ENCODE data around the gene LRCH3. TPM values are rescaled to one million over a fixed set of nuclear protein-coding genes. Genes with fewer than 3 reads are reported as not detected.

LRCH3 gene
- total and polyA plus RNA-seq, 9 of the 15 experiments (the other 6 are each of a cell fraction or from before 2014, with no cell fraction given), result 4.6 to 75.3 (median 30.3) TPM

DNA sequence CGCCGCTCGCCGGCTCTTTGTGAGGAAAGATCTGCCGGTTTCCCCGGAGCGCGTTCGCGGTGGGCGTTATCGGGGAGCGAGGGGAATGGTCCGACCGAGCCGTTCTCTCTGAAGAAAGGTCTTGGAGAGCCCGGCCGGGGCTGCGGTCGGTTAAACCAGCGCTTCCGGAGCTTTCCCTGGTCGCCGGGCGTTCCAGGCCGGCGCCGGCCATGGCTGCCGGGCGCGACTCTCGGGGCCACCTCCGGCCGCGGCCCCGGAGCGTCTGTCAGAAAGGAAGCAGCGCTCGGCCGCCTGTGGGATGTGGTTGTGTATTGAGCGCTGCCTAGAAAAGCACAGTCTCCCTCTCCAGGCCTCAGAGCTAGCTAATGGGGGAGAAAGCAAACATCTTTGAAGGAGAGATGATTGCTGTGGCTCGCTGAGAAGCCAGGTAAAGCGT is 40.6 kb upstream of the LRCH3 start:
- in situ Hi-C loops (cut with MboI), result no loop called here
- intact Hi-C loops (cut with micrococcal nuclease), result no loop called here
- peak; percentile 78 for ATAC-seq
- ChIA-PET POLR2A (interaction anchor here (0.7 to 1.6 kb wide), 4 partner anchors 8 to 207 kb away, joined by 3 to 5 read pairs (median 4); no protein-coding TSS in a partner anchor), CTCF (ENCODE audit: low intra/inter-chr PET ratio) (no interaction called here)
- Histone ChIP-seq H3K79me2 (ENCODE audit: control insufficient read depth, insufficient read depth, low read length) (peaks cover 54% of the 10 kb centered on the region), H3K27me3 (ENCODE audit: control insufficient read depth in 2 of 2, insufficient read depth in 2 of 2, low read length in 2 of 2) (no peaks in the 10 kb centered on the region), H3K4me1 (replicated peaks in 1 of 2; ENCODE audit: control insufficient read depth in 2 of 2, insufficient read depth in 2 of 2, low read length in 2 of 2) (peaks cover 30 to 36% of the 10 kb centered on the region in 2 experiments; a peak in 4 of 5 replicates), H3K4me3 (peak overlapping the region; percentile 76), H3K9ac (ENCODE audit: insufficient read depth in 1 of 2, low read depth in 2 of 2, low read length in 2 of 2) (peak overlapping the region; percentile 76 to 97), H4K20me1 (replicated peaks; ENCODE audit: control insufficient read depth, insufficient read depth, low read length) (no peaks in the 10 kb centered on the region; the same call in 1 of the 2 replicates), H3K4me2 (ENCODE audit: insufficient read depth, low read length) (peak overlapping the region; percentile 80), H2AFZ (ENCODE audit: low read depth, low read length) (peak overlapping the region; percentile 98), H3K9me3 (replicated peaks; ENCODE audit: control insufficient read depth, insufficient read depth, low read depth, low read length) (no peaks in the 10 kb centered on the region), H3K9me1 (ENCODE audit: control insufficient read depth, insufficient read depth, low read length) (no peaks in the 10 kb centered on the region), H3K36me3 (ENCODE audit: control insufficient read depth, insufficient read depth, low read length) (no peaks in the 10 kb centered on the region), H3K27ac (ENCODE audit: extremely low read depth, low read depth, low read length) (peak overlapping the region; percentile 86)
- WGBS (ENCODE audit: insufficient coverage, low coverage, missing lambda C conversion rate), result under 1% methylated on average over 30 of the region's 43 CpGs
- FAIRE-seq, result no peak
- BruUV-seq (replicated peaks), result TSS peak; percentile 47
- peak; percentile 43 to 70 (median 56) for DNase-seq (ENCODE audit: extremely low read depth in 1 of 4, low spot score in 3 of 4)
- peak in 2 of 3 experiments; percentile 79 to 85 for TF ChIP-seq YY1 (IDR thresholded peaks at IDR 0.05; ENCODE audit: borderline replicate concordance in 1 of 3, control insufficient read depth in 1 of 3, extremely low read depth in 1 of 3, insufficient read depth in 3 of 3, insufficient read length in 1 of 3, insufficient replicate concordance in 2 of 3, low read depth in 1 of 3, low read length in 2 of 3)
- TF ChIP-seq, protein P1, sequence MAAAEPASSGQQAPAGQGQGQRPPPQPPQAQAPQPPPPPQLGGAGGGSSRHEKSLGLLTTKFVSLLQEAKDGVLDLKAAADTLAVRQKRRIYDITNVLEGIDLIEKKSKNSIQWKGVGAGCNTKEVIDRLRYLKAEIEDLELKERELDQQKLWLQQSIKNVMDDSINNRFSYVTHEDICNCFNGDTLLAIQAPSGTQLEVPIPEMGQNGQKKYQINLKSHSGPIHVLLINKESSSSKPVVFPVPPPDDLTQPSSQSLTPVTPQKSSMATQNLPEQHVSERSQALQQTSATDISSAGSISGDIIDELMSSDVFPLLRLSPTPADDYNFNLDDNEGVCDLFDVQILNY (CRISPR knock-in tag; IDR thresholded peaks at IDR 0.05), result 0 out of 2 replicates have a peak, but pooled peaks have one; percentile 56
- TF ChIP-seq HEY1 (CRISPR knock-in tag; IDR thresholded peaks at IDR 0.05; ENCODE audit: borderline replicate concordance), result no peak
- 0 out of 2 replicates have a peak, but pooled peaks have one; percentile 2 for TF ChIP-seq RERE (CRISPR knock-in tag; IDR thresholded peaks at IDR 0.05; ENCODE audit: borderline replicate concordance)
- TF ChIP-seq GABPA (tag; conservative IDR thresholded peaks at IDR 0.05; ENCODE audit: low read depth), result 0 out of 2 replicates have a peak, but pooled peaks have one; percentile 21
- TF ChIP-seq, protein P2, sequence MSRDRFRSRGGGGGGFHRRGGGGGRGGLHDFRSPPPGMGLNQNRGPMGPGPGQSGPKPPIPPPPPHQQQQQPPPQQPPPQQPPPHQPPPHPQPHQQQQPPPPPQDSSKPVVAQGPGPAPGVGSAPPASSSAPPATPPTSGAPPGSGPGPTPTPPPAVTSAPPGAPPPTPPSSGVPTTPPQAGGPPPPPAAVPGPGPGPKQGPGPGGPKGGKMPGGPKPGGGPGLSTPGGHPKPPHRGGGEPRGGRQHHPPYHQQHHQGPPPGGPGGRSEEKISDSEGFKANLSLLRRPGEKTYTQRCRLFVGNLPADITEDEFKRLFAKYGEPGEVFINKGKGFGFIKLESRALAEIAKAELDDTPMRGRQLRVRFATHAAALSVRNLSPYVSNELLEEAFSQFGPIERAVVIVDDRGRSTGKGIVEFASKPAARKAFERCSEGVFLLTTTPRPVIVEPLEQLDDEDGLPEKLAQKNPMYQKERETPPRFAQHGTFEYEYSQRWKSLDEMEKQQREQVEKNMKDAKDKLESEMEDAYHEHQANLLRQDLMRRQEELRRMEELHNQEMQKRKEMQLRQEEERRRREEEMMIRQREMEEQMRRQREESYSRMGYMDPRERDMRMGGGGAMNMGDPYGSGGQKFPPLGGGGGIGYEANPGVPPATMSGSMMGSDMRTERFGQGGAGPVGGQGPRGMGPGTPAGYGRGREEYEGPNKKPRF (IDR thresholded peaks at IDR 0.05; ENCODE audit: low read depth, low read length), result no peak
- peak; percentile 36 for TF ChIP-seq KDM5B (IDR thresholded peaks at IDR 0.05; ENCODE audit: insufficient replicate concordance, low read depth, low read length)
- peak; percentile 20 for TF ChIP-seq CHD1 (IDR thresholded peaks at IDR 0.05; ENCODE audit: low read length)
- TF ChIP-seq PCBP1 (IDR thresholded peaks at IDR 0.05; ENCODE audit: low read depth, low read length, poor library complexity, severe bottlenecking), result peak; percentile 17
- TF ChIP-seq ZKSCAN1 (IDR thresholded peaks at IDR 0.05; ENCODE audit: low read depth, low read length), result 0 out of 2 replicates have a peak, but pooled peaks have one; percentile 6
- TF ChIP-seq CEBPB (tag; IDR thresholded peaks at IDR 0.05), result no peak
